ENCODE data around the gene SMARCC1.

GRCh38 chr3:47663630-47664240 lies 118.0 kb downstream of the SMARCC1 start:
- no peak for TF ChIP-seq POLR2A (IDR thresholded peaks at IDR 0.05)
- TF ChIP-seq, protein P1, sequence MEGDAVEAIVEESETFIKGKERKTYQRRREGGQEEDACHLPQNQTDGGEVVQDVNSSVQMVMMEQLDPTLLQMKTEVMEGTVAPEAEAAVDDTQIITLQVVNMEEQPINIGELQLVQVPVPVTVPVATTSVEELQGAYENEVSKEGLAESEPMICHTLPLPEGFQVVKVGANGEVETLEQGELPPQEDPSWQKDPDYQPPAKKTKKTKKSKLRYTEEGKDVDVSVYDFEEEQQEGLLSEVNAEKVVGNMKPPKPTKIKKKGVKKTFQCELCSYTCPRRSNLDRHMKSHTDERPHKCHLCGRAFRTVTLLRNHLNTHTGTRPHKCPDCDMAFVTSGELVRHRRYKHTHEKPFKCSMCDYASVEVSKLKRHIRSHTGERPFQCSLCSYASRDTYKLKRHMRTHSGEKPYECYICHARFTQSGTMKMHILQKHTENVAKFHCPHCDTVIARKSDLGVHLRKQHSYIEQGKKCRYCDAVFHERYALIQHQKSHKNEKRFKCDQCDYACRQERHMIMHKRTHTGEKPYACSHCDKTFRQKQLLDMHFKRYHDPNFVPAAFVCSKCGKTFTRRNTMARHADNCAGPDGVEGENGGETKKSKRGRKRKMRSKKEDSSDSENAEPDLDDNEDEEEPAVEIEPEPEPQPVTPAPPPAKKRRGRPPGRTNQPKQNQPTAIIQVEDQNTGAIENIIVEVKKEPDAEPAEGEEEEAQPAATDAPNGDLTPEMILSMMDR (IDR thresholded peaks at IDR 0.05), result no peak

All from esophagus squamous epithelium (tissue), 4 donors.